GM18951 (cell line): ENCODE measurements around the gene PTGES2.

Experiments used
- POLR2A ChIP-seq: IDR thresholded peaks from 4 replicates; pipeline ENCODE4 v1.6.1; 2011; ENCODE audit warnings: mild to moderate bottlenecking; ENCODE audit not compliant: insufficient read length, insufficient read depth; ENCODE audit errors: extremely low read depth
- in situ Hi-C: fragments of 300-500 bp; cut with MboI; formaldehyde crosslinking; loops from one replicate; pipeline ENCODE4 v1.12.0; 2022; ENCODE audit warnings: low sequenced_read_pairs, mixed read lengths, inconsistent platforms; ENCODE audit not compliant: unreplicated experiment

PTGES2 gene

GRCh38 chr9:128161215-128161902 lies 33.8 kb upstream of the PTGES2 start:
- no peak for TF ChIP-seq POLR2A
- in situ Hi-C loops: no loop called here

- in situ Hi-C loops: no loop called here
- no peak for TF ChIP-seq POLR2A
These were observed 33.1 kb upstream of the PTGES2 start for GRCh38 chr9:128160603-128160987.

DNA sequence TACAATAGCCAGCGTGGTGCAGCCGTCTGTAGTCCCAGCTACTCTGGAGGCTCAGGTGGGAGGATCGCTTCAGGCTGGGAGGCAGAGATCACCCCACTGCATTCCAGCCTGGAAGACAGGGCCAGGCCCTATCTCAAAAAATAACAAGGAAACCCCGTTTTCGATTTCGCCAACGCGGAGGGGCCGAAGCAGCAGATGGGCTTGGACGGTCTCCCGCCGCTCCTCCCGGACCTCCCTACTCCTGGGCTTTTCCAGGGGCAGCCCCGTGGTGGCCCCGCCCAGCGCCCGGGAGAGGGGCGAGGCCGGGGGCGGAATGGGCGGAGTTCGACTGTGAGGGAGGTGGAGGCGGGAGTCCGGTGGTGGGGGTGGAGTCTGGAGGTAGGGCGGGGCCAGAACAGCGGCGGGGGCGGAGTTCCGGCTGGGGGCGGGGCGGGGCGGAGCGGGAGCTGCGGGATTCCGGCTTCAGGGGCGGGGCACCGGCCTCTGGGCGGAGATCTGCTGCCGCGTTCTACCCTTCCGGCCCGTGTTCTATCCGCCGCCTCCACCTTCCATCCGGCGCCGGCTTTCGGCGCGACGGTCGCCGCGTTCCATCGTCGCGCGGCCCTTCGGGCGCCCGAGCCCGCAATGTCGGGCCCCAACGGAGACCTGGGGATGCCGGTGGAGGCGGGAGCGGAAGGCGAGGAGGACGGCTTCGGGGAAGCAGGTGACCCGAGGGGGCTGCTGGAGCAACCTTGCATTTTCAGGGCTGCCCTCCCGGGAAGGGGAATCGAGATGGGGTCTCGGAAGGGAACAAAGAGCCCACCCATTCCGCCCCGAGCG lies 32.5 kb upstream of the PTGES2 start, which contains the start of gene BBLN:
Gene BBLN, plus strand, starts transcription at position 482 of the 819 bp plus-strand sequence. Its CDS starts 143 bp downstream, at position 625.
- TF ChIP-seq POLR2A: peak; percentile 95
- in situ Hi-C loops: no loop called here

DNA sequence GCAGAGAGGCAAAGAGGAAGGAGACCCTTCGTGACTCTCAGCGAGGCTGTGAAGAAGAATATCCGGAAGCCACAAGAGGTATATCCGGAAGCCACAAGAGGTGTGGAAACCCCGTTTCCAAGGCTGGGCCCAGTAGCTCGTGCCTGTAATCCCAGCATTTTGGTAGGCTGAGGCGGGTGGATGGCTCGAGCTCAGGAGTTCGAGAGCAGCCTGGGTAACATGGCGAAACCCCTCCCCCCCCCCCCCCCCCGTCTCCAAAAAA lies 31.9 kb upstream of the PTGES2 start:
- in situ Hi-C loops: no loop called here
- TF ChIP-seq POLR2A: no peak

- no peak for TF ChIP-seq POLR2A
- in situ Hi-C loops: no loop called here
These were observed 28.4 kb upstream of the PTGES2 start for GRCh38 chr9:128155736-128156500.

DNA sequence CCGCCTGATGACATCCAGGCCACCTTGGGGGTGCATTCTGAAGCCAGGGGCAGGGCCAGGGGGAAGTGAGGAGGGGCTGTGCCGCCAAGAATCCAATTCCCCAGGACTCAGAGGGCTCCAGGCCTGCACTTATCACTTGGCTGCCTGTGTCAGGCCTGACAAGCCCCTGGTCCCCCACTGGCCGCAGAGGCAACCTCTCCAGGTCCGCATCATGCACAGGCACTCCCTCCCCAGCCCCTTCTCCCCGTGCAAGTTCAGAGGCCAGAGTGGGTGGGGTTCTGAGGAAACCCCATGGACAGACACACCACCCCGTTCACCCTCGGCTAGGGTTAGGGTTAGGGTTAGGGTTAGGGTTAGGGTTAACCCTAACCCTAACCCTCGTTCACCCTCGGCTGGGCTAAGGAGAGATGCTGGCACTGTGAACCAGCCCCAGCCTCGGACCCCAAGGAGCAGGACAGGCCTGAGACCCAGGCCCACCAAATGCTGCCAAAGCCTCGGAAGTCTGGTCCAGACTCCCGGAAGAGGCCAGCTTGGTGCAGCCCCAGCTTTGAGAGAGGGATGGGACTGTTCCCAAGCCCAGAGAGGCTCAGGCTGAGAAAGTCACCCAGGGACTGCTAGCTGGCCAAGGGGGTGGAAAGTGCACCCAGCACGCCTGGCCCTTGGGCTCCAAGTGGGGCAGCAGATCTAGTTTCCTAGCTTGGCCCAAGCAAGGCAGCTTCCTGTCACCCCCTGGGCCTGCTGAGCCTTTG lies 26.6 kb upstream of the PTGES2 start:
- TF ChIP-seq POLR2A: no peak
- in situ Hi-C loops: no loop called here

GRCh38 chr9:128153060-128153946 lies 25.8 kb upstream of the PTGES2 start:
- TF ChIP-seq POLR2A: no peak
- in situ Hi-C loops: no loop called here

DNA sequence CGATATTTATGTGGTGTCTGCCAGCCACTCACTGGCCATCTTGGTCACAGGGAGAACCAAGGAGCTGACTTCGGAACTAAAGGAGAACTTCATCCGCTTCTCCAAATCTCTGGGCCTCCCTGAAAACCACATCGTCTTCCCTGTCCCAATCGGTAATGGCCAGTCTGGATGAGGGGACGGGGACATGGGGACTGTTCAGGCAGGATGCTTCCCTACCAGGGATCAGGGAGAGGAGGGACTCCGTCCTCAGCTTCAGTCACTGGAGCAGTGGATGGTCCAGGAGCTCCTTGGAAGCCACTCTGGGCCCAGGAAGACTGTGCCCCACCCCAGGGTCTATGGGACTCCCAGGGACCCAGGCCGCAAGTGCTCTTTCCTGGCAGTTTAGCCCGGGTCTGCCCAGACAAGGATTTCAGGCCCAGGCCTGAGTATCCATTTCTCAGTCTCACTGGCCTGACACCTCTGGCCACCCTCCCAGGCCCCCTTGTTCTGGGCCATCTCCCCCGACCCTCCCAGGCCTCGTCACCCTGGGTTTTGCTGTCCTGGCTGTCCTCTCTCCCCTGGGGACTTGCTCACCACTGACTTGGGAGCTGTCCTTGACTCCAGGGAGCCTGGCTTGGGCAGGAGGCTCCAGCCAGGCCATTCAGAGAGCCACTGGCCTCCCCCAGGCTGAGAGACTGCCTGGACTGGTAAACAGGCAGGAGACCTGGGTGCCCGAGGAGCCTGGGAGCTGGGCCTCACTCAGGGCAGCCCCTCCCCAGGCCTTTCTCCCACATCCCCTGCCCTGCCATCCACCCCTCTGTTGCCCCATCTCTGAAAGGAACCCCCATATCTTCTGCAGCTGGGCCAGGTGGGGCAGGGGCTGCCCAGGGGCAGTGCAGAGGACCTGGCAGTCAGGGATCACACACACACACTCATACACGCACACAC lies 24.9 kb upstream of the PTGES2 start:
- no peak for TF ChIP-seq POLR2A
- in situ Hi-C loops: no loop called here

- TF ChIP-seq POLR2A: no peak
- in situ Hi-C loops: no loop called here
These were observed 24.0 kb upstream of the PTGES2 start for GRCh38 chr9:128151309-128152132.

DNA sequence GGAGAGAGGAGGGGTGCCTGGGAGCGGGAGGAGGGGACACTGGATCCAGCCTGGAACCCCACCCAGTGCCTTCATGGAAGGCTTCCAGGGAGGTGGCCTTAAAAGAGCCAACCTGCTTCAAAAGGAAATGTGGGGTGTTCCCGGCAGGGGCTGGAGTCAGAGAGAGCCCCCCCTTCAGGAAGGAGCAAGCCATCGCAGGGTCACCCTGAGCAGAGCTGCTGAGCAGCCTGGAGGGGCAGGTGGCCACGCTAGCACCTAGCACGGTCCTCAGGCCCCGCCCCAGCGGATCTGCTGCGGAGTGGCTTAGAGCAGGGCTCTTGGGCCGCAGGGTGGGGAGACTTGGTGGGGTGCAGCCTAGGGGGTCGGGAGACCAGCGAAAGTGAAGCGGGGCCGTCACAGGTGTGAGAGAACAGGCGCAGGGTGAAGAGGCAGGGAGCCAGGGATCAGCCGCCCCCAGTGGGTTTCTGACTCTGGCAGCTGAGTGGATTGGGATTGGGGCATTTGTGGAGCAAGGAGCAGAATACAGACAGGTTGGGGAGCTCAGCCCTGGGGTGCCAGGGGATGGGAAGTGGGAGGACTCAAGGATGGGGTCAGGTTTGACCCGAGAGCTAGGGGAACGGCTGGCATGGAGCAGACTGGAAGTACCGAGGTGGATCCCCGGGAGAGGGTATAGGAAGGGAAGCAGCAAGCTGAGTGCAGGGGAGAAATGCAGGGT lies 23.2 kb upstream of the PTGES2 start:
- TF ChIP-seq POLR2A: no peak
- in situ Hi-C loops: no loop called here

- in situ Hi-C loops: no loop called here
- no peak for TF ChIP-seq POLR2A
These were observed 22.5 kb upstream of the PTGES2 start for GRCh38 chr9:128149951-128150593.
